HG03460 (cell line): Measurements from ENCODE around the gene AOC3.

ENCODE experiments used
- ATAC-seq: cut with Tn5 transposase; IDR thresholded peaks from one replicate; pipeline ENCODE4 v1.9.1; 2021; ENCODE audit not compliant: unreplicated experiment

AOC3 gene

GRCh38 chr17:42850954-42851353 is at the start of gene AOC3:
TSS of gene AOC3 (plus strand) at chr17:42851199. CDS start at chr17:42851344, 145 bp downstream.
- ATAC-seq, result no peak

- ATAC-seq, result no peak
Observed at GRCh38 chr17:42803074-42803883, 47.7 kb upstream of the AOC3 start.

GRCh38 chr17:42804918-42805367 is 46.1 kb upstream of the AOC3 start:
- ATAC-seq, result no peak

GRCh38 chr17:42806249-42806648 is 44.8 kb upstream of the AOC3 start:
- ATAC-seq, result no peak

GRCh38 chr17:42809250-42809649 is 41.7 kb upstream of the AOC3 start:
- ATAC-seq, result no peak

GRCh38 chr17:42814633-42815399 is 36.2 kb upstream of the AOC3 start:
- ATAC-seq, result no peak

GRCh38 chr17:42817866-42818265 is 33.1 kb upstream of the AOC3 start:
- no peak for ATAC-seq

- ATAC-seq, result no peak
Observed at GRCh38 chr17:42818379-42818778, 32.6 kb upstream of the AOC3 start.

GRCh38 chr17:42819939-42820535 is 31.0 kb upstream of the AOC3 start:
- no peak for ATAC-seq

- ATAC-seq, result no peak
Observed at GRCh38 chr17:42821176-42821575, 29.8 kb upstream of the AOC3 start.

- no peak for ATAC-seq
Observed at GRCh38 chr17:42827472-42827871, 23.5 kb upstream of the AOC3 start.

GRCh38 chr17:42830971-42831370 is 20.0 kb upstream of the AOC3 start:
- no peak for ATAC-seq

GRCh38 chr17:42832213-42832933 is 18.6 kb upstream of the AOC3 start:
- no peak for ATAC-seq

GRCh38 chr17:42832934-42833766 is 17.8 kb upstream of the AOC3 start, which contains the start of gene PSME3:
TSS of gene PSME3 (plus strand) at chr17:42833397. CDS start at chr17:42833632, 235 bp downstream.
- ATAC-seq, result peak; percentile 79

- ATAC-seq, result peak; percentile 19
Observed at GRCh38 chr17:42833767-42834422, 17.1 kb upstream of the AOC3 start.

- ATAC-seq, result no peak
Observed at GRCh38 chr17:42835732-42836131, 15.3 kb upstream of the AOC3 start.

GRCh38 chr17:42841975-42842685 is 8.9 kb upstream of the AOC3 start:
- ATAC-seq, result no peak

- no peak for ATAC-seq
Observed at GRCh38 chr17:42843358-42843934, 7.6 kb upstream of the AOC3 start.

GRCh38 chr17:42844271-42844670 is 6.7 kb upstream of the AOC3 start, which contains the start of gene AOC2:
TSS of gene AOC2 (plus strand) at chr17:42844580. CDS start at chr17:42844627, 47 bp downstream.
- ATAC-seq, result no peak
